Neural crest cell (in vitro differentiated cells): ENCODE measurements around the gene SMAD4. TPM values are rescaled to one million over a fixed set of nuclear protein-coding genes. Genes with fewer than 3 reads are reported as not detected.

ENCODE experiments used
- DNase-seq: peaks from one replicate; pipeline ENCODE4 v3.0.0; 2021; ENCODE audit warnings: low read depth, mixed read lengths, low spot score
- H3K27ac Mint-ChIP-seq: one replicate; pipeline ENCODE4 v1.8.0; 2021; ENCODE audit warnings: mild to moderate bottlenecking, mixed read lengths; ENCODE audit not compliant: unreplicated experiment
- H3K27me3 Mint-ChIP-seq: 2 replicates; pipeline ENCODE4 v1.8.0; 2021; ENCODE audit warnings: low read depth, mild to moderate bottlenecking, mixed read lengths
- H3K36me3 Mint-ChIP-seq: 2 replicates; pipeline ENCODE4 v1.8.0; 2021; ENCODE audit warnings: low read depth, mild to moderate bottlenecking, mixed read lengths
- H3K4me1 Mint-ChIP-seq: 2 replicates; pipeline ENCODE4 v1.8.0; 2021; ENCODE audit warnings: mixed read lengths
- H3K4me3 Mint-ChIP-seq: one replicate; pipeline ENCODE4 v1.8.0; 2021; ENCODE audit warnings: mild to moderate bottlenecking, mixed read lengths
- H3K9me3 Mint-ChIP-seq: 2 replicates; pipeline ENCODE4 v1.8.0; 2021; ENCODE audit warnings: mixed read lengths
- CTCF ChIP-seq: fragments of 200-600 bp; sonication (generic); conservative IDR thresholded peaks from 2 replicates; pipeline ENCODE4 v1.5.0; 2021; ENCODE audit warnings: antibody characterized with exemption, mild to moderate bottlenecking
- total RNA-seq: library from RNA; stranded (reverse); gene quantifications from 2 replicates; pipeline ENCODE4 v1.2.1, GENCODE V29; 2021

The SMAD4 gene
- total RNA-seq, 1 donor from 2014 or later = 151 TPM

- Mint-ChIP-seq H3K4me1 (peaks cover 53% of the 10 kb centered on the region), H3K36me3 (peaks cover 5% of the 10 kb centered on the region), H3K27me3 (no peaks in the 10 kb centered on the region), H3K9me3 (no peaks in the 10 kb centered on the region), H3K27ac (no peak overlapping the region), H3K4me3 (no peak overlapping the region)
- TF ChIP-seq CTCF = no peak
- DNase-seq = no peak
These were observed 7.2 kb downstream of the SMAD4 start for GRCh38 chr18:51037230-51037629.

- Mint-ChIP-seq H3K4me1 (peaks cover 49% of the 10 kb centered on the region), H3K27me3 (no peaks in the 10 kb centered on the region), H3K27ac (no peak overlapping the region), H3K4me3 (no peak overlapping the region), H3K36me3 (peaks cover 5% of the 10 kb centered on the region), H3K9me3 (no peaks in the 10 kb centered on the region)
- DNase-seq = no peak
- TF ChIP-seq CTCF = no peak
These were observed 8.1 kb downstream of the SMAD4 start for GRCh38 chr18:51038110-51038509.

GRCh38 chr18:51039138-51040112, 9.4 kb downstream of the SMAD4 start:
- no peak for TF ChIP-seq CTCF
- no peak for DNase-seq
- Mint-ChIP-seq H3K36me3 (peaks cover 5% of the 10 kb centered on the region), H3K27me3 (no peaks in the 10 kb centered on the region), H3K4me1 (peaks cover 49% of the 10 kb centered on the region), H3K27ac (peak overlapping the region; percentile 46), H3K9me3 (no peaks in the 10 kb centered on the region), H3K4me3 (no peak overlapping the region)

- Mint-ChIP-seq H3K4me3 (no peak overlapping the region), H3K27me3 (no peaks in the 10 kb centered on the region), H3K9me3 (no peaks in the 10 kb centered on the region), H3K4me1 (peaks cover 52% of the 10 kb centered on the region), H3K36me3 (peaks cover 5% of the 10 kb centered on the region), H3K27ac (no peak overlapping the region)
- no peak for TF ChIP-seq CTCF
- no peak for DNase-seq
These were observed 11.8 kb downstream of the SMAD4 start for GRCh38 chr18:51041677-51042352.

- no peak overlapping the region for H3K27ac Mint-ChIP-seq
- H3K9me3 Mint-ChIP-seq = no peaks in the 10 kb centered on the region
- H3K27me3 Mint-ChIP-seq = no peaks in the 10 kb centered on the region
- peaks cover 34% of the 10 kb centered on the region for H3K4me1 Mint-ChIP-seq
- H3K4me3 Mint-ChIP-seq = no peak overlapping the region
- no peak for TF ChIP-seq CTCF
- no peak for DNase-seq
- peaks cover 7% of the 10 kb centered on the region for H3K36me3 Mint-ChIP-seq
These were observed 15.0 kb downstream of the SMAD4 start for GRCh38 chr18:51044928-51045585.
